CD4-positive, alpha-beta T cell treated with Interleukin-10 for 1 hour (primary cell): ENCODE measurements around the gene COL11A2.
A peak's percentile ranks its signal among the peaks of the same experiment; 100 is the strongest.
"Not testable (repeated sequence)": the region's sequence is repeated elsewhere in the genome, so short reads cannot be mapped to it uniquely, and the experiment has no call there.

Source experiments
- DNase-seq: peaks from one replicate; pipeline ENCODE4 v3.0.0-alpha.2; 2020

The COL11A2 gene

GRCh38 chr6:33192105-33192646 lies at the start of gene COL11A2:
Gene COL11A2 (minus strand): TSS chr6:33192467. CDS start chr6:33192240, 227 bp downstream.
- peak; percentile 43 for DNase-seq

GRCh38 chr6:33241968-33242367 lies 49.7 kb upstream of the COL11A2 start:
- DNase-seq, result no peak

- no peak for DNase-seq
Measured at GRCh38 chr6:33237741-33238140, 45.5 kb upstream of the COL11A2 start.

GRCh38 chr6:33236852-33237251 lies 44.6 kb upstream of the COL11A2 start:
- DNase-seq, result no peak

- DNase-seq, result no peak
Measured at GRCh38 chr6:33236328-33236727, 44.1 kb upstream of the COL11A2 start.

- DNase-seq, result no peak
Measured at GRCh38 chr6:33235221-33235634, 43.0 kb upstream of the COL11A2 start.

GRCh38 chr6:33226503-33227120 lies 34.3 kb upstream of the COL11A2 start:
- not testable (repeated sequence) for DNase-seq

- no peak for DNase-seq
Measured at GRCh38 chr6:33217681-33218080, 25.4 kb upstream of the COL11A2 start.

- DNase-seq, result no peak
Measured at GRCh38 chr6:33217246-33217645, 25.0 kb upstream of the COL11A2 start.

- no peak for DNase-seq
Measured at GRCh38 chr6:33216117-33216649, 23.9 kb upstream of the COL11A2 start.

- DNase-seq, result no peak
Measured at GRCh38 chr6:33215271-33216116, 23.2 kb upstream of the COL11A2 start.

- DNase-seq, result no peak
Measured at GRCh38 chr6:33213989-33214335, 21.7 kb upstream of the COL11A2 start.

- peak; percentile 27 for DNase-seq
Measured at GRCh38 chr6:33213166-33213988, 21.1 kb upstream of the COL11A2 start.

- DNase-seq, result no peak
Measured at GRCh38 chr6:33212857-33213165, 20.5 kb upstream of the COL11A2 start.

- no peak for DNase-seq
Measured at GRCh38 chr6:33211666-33212422, 19.6 kb upstream of the COL11A2 start.

- DNase-seq, result no peak
Measured at GRCh38 chr6:33211136-33211535, 18.9 kb upstream of the COL11A2 start.

- no peak for DNase-seq
Measured at GRCh38 chr6:33209856-33210255, 17.6 kb upstream of the COL11A2 start.

GRCh38 chr6:33208091-33208967 lies 16.1 kb upstream of the COL11A2 start, which contains the start of gene RING1:
Gene RING1 (plus strand): TSS chr6:33208500. CDS start chr6:33208823, 323 bp downstream.
- peak; percentile 88 for DNase-seq

- DNase-seq, result peak; percentile 34
Measured at GRCh38 chr6:33207552-33208090, 15.4 kb upstream of the COL11A2 start.

GRCh38 chr6:33206864-33207551 lies 14.7 kb upstream of the COL11A2 start:
- no peak for DNase-seq
